ENCODE results near the gene INVS. TPM values are rescaled to one million over a fixed set of nuclear protein-coding genes. Genes with fewer than 3 reads are reported as not detected.
"Not testable (repeated sequence)": the region's sequence is repeated elsewhere in the genome, so short reads cannot be mapped to it uniquely, and the experiment has no call there.

The INVS gene
- total RNA-seq, 2 experiments from 2014 or later: 13.1 to 13.2 TPM

DNA sequence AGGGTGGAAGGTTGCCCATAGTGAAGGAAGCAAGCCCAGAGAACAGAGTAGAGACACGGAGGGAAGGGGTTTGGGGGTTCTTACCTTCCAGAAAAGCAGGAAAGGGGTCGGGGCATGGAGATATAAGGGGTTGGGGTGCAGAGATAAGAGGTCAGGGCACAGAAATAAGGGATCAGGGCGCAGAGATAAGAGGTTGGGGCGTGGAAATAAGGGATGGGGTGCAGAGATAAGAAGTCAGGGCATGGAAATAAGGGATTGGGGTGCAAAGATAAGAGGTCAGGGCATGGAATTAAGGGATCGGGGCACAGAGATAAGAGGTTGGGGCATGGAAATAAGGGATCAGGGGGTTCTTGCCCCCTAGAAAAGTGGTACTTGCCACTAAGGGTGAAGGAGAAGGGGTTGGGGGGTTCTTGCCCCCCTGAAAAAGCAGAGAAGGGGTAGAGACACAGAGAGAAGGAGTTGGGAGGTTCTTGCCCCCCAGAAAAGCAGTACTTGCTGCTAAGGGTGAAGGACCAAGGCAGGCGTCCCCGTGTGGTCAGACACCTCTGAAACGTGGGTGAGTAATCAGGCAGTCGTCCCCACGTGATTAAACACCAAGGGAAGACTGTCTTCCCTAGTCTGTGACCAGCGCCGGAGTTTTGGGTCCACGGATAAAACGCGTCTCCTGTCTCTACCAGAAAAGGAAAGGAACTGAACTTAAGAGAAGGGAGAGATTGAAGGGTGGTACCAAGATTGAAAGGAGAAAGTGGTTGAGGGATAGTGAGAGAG is 46.3 kb downstream of the INVS start:
- POLR2A ChIA-PET; DNase-seq; H3K27ac Mint-ChIP-seq; CTCF ChIA-PET; H3K4me1 Mint-ChIP-seq; H3K9me3 Mint-ChIP-seq; H3K36me3 Mint-ChIP-seq (ENCODE audit: low read depth); H3K27me3 Mint-ChIP-seq; H3K4me3 Mint-ChIP-seq: not testable (repeated sequence)

DNA sequence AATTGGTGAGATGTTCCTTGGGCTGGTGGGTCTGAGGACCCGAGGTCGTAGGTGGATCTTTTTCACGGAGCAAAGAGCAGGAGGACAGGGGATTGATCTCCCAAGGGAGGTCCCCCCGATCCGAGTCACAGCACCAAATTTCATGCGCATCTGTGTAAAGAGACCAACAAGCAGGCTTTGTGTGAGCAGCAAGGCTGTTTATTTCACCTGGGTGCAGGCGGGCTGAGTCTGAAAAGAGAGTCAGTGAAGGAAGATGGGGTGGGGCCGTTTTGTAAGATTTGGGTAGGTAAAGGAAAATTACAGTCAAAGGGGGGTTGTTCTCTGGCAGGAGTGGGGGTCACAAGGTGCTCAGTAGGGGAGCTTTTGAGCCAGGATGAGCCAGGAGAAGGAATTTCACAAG is 46.9 kb downstream of the INVS start:
- H3K4me3 Mint-ChIP-seq; H3K27me3 Mint-ChIP-seq; H3K4me1 Mint-ChIP-seq; H3K9me3 Mint-ChIP-seq; H3K36me3 Mint-ChIP-seq (ENCODE audit: low read depth); H3K27ac Mint-ChIP-seq; POLR2A ChIA-PET; CTCF ChIA-PET; DNase-seq: not testable (repeated sequence)

GRCh38 chr9:100150214-100150613 is 51.2 kb downstream of the INVS start:
- Mint-ChIP-seq H3K4me1 (no peaks in the 10 kb centered on the region), H3K4me3 (no peak overlapping the region), H3K27ac (no peak overlapping the region), H3K9me3 (no peaks in the 10 kb centered on the region), H3K36me3 (ENCODE audit: low read depth) (no peaks in the 10 kb centered on the region), H3K27me3 (no peaks in the 10 kb centered on the region)
- ChIA-PET CTCF (no interaction called here), POLR2A (no interaction called here)
- no peak for DNase-seq

- Mint-ChIP-seq H3K4me1 (no peaks in the 10 kb centered on the region), H3K27ac (no peak overlapping the region), H3K9me3 (no peaks in the 10 kb centered on the region), H3K4me3 (no peak overlapping the region), H3K27me3 (no peaks in the 10 kb centered on the region), H3K36me3 (ENCODE audit: low read depth) (no peaks in the 10 kb centered on the region)
- ChIA-PET POLR2A (no interaction called here), CTCF (no interaction called here)
- DNase-seq: no peak
Measured at GRCh38 chr9:100160021-100160420, 61.0 kb downstream of the INVS start.

DNA sequence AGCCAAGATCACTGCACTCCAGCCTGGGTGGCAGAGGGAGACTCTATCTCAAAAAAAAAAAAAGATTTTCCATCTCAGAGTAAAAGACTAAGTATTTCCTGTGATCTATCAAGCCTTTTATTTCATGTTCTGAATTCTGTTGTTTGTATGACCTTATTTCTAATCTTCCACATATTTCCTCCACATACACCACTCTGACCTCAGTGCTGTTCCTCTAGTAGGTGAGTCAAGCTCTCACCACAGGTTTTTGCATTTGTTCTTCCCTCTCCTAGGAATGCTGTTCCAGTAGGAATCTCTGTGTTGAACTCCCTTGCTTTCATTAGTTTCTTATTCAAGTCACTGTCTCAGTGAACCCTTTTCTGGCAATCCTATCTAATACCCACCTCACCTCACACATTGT is 68.1 kb downstream of the INVS start:
- Mint-ChIP-seq H3K4me3 (no peak overlapping the region), H3K27ac (no peak overlapping the region), H3K36me3 (ENCODE audit: low read depth) (peaks cover 3% of the 10 kb centered on the region), H3K4me1 (no peaks in the 10 kb centered on the region), H3K27me3 (no peaks in the 10 kb centered on the region), H3K9me3 (no peaks in the 10 kb centered on the region)
- DNase-seq: no peak
- POLR2A ChIA-PET: no interaction called here
- CTCF ChIA-PET: no interaction called here

DNA sequence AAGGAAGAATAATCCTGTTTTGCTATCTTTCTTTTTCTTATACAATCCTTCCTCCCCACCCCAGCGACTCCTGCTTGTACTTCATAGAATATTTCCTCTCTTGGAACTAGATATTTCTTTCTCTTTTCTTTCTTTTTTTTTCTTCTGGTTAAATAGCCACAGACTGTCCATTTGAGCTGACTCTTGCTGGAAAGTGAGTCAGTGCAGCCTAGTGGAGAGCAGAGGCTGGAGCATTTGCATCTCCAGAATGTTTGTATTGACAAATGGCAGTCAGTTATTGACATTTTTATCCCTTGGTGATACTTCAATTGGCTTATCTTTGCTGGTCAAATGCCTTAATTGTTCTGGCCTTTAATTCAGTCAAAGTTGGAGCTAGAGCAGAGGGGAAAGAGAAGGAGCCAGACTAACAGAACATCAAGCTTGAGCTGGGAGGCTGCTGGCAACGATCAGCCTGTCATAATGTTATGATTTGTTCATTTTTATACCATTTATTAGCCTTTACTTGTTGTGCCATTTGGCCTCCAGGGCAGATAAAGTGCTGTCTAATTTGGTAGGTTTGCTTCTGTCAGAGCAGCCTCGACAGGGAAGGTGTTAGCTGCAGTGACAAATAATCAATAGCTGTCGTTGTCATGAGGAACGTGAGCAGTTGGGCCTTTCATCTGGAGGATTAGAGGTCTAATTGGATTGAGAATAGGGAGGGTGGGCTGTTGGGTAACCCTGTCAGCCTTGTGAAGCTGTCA is 69.0 kb downstream of the INVS start:
- Mint-ChIP-seq H3K4me1 (no peaks in the 10 kb centered on the region), H3K27me3 (no peaks in the 10 kb centered on the region), H3K36me3 (ENCODE audit: low read depth) (peaks cover 9% of the 10 kb centered on the region), H3K9me3 (peaks cover 2% of the 10 kb centered on the region), H3K4me3 (no peak overlapping the region), H3K27ac (no peak overlapping the region)
- DNase-seq: no peak
- ChIA-PET CTCF (no interaction called here), POLR2A (no interaction called here)

- H3K4me3 Mint-ChIP-seq: no peak overlapping the region
- ChIA-PET CTCF (no interaction called here), POLR2A (no interaction called here)
Measured at GRCh38 chr9:100170085-100170484, 71.0 kb downstream of the INVS start.

DNA sequence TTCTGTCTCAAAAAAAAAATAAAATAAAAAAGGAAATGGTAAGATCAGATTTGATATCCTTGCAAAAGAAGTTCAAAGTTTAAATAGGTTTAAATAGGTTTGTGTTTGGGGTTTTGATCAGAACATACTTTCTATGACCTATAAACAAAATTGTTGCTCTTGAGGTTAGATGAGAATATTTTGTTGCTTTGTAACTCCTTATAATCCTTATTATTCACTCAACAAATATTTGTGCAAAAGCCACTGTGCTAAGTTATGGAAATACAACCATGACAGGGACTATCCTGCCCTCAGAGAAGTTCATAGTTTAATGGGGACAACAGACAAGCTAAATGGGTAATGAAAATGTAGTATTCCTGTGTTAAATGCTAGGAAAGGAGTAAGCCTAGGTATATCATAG is 71.5 kb downstream of the INVS start:
- CTCF ChIA-PET: no interaction called here
- H3K27me3 Mint-ChIP-seq: no peaks in the 10 kb centered on the region

More at GRCh38 chr9:100170085-100170484, 71.0 kb downstream of the INVS start:
- no peaks in the 10 kb centered on the region for H3K4me1 Mint-ChIP-seq
- DNase-seq: no peak
- H3K36me3 Mint-ChIP-seq (ENCODE audit: low read depth): peaks cover 20% of the 10 kb centered on the region
- H3K27ac Mint-ChIP-seq: no peak overlapping the region
- H3K9me3 Mint-ChIP-seq: peaks cover 4% of the 10 kb centered on the region
- no peaks in the 10 kb centered on the region for H3K27me3 Mint-ChIP-seq

GRCh38 chr9:100186356-100186755 is 87.3 kb downstream of the INVS start:
- H3K9me3 Mint-ChIP-seq: peaks cover 30% of the 10 kb centered on the region

More for the DNA sequence above, 71.5 kb downstream of the INVS start:
- Mint-ChIP-seq H3K4me3 (no peak overlapping the region), H3K36me3 (ENCODE audit: low read depth) (peaks cover 20% of the 10 kb centered on the region), H3K9me3 (peaks cover 4% of the 10 kb centered on the region), H3K4me1 (no peaks in the 10 kb centered on the region), H3K27ac (no peak overlapping the region)
- no peak for DNase-seq
- POLR2A ChIA-PET: no interaction called here

GRCh38 chr9:100190339-100190738 is 91.3 kb downstream of the INVS start:
- ChIA-PET CTCF (no interaction called here), POLR2A (no interaction called here)
- H3K27me3 Mint-ChIP-seq: no peaks in the 10 kb centered on the region
- peaks cover 21% of the 10 kb centered on the region for H3K36me3 Mint-ChIP-seq (ENCODE audit: low read depth)
- no peak overlapping the region for H3K4me3 Mint-ChIP-seq
- DNase-seq: no peak
- H3K27ac Mint-ChIP-seq: no peak overlapping the region
- H3K9me3 Mint-ChIP-seq: peaks cover 30% of the 10 kb centered on the region
- H3K4me1 Mint-ChIP-seq: peaks cover 5% of the 10 kb centered on the region

More at GRCh38 chr9:100186356-100186755, 87.3 kb downstream of the INVS start:
- ChIA-PET CTCF (no interaction called here), POLR2A (no interaction called here)
- Mint-ChIP-seq H3K27me3 (no peaks in the 10 kb centered on the region), H3K4me3 (no peak overlapping the region), H3K27ac (no peak overlapping the region), H3K4me1 (peaks cover 5% of the 10 kb centered on the region), H3K36me3 (ENCODE audit: low read depth) (peaks cover 18% of the 10 kb centered on the region)
- DNase-seq: no peak

DNA sequence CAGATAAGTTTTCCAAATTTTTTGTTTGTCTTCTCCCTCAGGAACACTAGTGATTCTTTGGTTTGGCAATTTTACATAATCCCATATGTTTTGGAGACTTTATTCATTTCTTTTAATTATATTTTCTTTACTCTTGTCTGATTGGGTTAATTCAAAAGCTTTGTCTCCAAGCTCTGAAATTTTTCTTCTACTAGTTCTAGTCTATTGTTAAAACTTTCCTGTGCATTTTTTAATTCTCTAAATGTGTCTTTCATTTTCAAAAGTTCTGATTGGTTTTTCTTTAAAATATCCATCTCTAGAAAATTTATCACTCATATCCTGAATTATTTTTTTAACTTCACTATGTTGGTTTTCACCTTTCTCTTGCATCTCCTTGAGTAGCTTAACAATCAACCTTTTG is 92.2 kb downstream of the INVS start:
- Mint-ChIP-seq H3K4me1 (peaks cover 3% of the 10 kb centered on the region), H3K4me3 (no peak overlapping the region), H3K27me3 (no peaks in the 10 kb centered on the region), H3K27ac (no peak overlapping the region), H3K36me3 (ENCODE audit: low read depth) (peaks cover 21% of the 10 kb centered on the region), H3K9me3 (peaks cover 26% of the 10 kb centered on the region)
- no peak for DNase-seq
- POLR2A ChIA-PET: no interaction called here
- CTCF ChIA-PET: no interaction called here

- Mint-ChIP-seq H3K4me1 (no peaks in the 10 kb centered on the region), H3K36me3 (ENCODE audit: low read depth) (peaks cover 19% of the 10 kb centered on the region), H3K4me3 (no peak overlapping the region), H3K9me3 (peaks cover 24% of the 10 kb centered on the region), H3K27ac (no peak overlapping the region), H3K27me3 (no peaks in the 10 kb centered on the region)
- ChIA-PET CTCF (no interaction called here), POLR2A (no interaction called here)
- no peak for DNase-seq
Measured at GRCh38 chr9:100193078-100193477, 94.0 kb downstream of the INVS start.

DNA sequence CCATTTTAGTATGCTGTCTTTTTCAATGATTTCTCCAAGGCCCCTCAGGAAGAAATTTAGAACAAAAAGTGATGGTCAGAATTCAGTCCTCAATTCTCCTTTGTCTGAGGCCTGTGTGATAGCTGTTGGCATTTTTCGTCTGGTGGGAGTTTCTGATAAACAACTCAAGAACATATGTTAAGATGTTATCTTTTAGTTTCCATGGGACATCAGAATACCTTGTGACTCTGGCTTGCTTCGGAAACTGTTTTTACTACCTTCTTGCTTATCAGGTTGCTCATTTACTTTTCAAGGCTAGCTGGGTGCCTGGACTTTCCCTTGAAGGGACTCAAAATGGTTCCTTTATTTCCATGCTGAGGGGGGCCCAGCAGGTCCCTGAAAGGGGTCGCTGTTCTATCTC is 97.2 kb downstream of the INVS start:
- H3K4me3 Mint-ChIP-seq: no peak overlapping the region
- H3K36me3 Mint-ChIP-seq (ENCODE audit: low read depth): peaks cover 6% of the 10 kb centered on the region
- peaks cover 4% of the 10 kb centered on the region for H3K9me3 Mint-ChIP-seq
- CTCF ChIA-PET: no interaction called here
- H3K4me1 Mint-ChIP-seq: no peaks in the 10 kb centered on the region
- H3K27me3 Mint-ChIP-seq: no peaks in the 10 kb centered on the region
- DNase-seq: no peak
- H3K27ac Mint-ChIP-seq: no peak overlapping the region
- POLR2A ChIA-PET: no interaction called here

GRCh38 chr9:100196828-100197227 is 97.8 kb downstream of the INVS start:
- Mint-ChIP-seq H3K27me3 (no peaks in the 10 kb centered on the region), H3K4me1 (no peaks in the 10 kb centered on the region), H3K36me3 (ENCODE audit: low read depth) (peaks cover 2% of the 10 kb centered on the region), H3K27ac (no peak overlapping the region), H3K4me3 (no peak overlapping the region), H3K9me3 (no peaks in the 10 kb centered on the region)
- ChIA-PET POLR2A (no interaction called here), CTCF (no interaction called here)
- no peak for DNase-seq
